Endothelial cell of umbilical vein (primary cell): ENCODE measurements around the gene ABTB1. TPM values are rescaled to one million over a fixed set of nuclear protein-coding genes. Genes with fewer than 3 reads are reported as not detected.

Source experiments
- BruUV-seq: library from RNA; stranded (reverse); fragments of 400-500 nt; replicated peaks from 2 replicates; lab custom pipeline; 2021; lab: Mats Ljungman, UMichigan
- CTCF ChIA-PET: fragments of 300-600, 350-600 bp; sonication (Branson Sonifier 250); formaldehyde crosslinking; loops from one replicate; lab custom pipeline; 2021; ENCODE audit warnings: antibody characterized with exemption, inconsistent platforms; lab: Charles Lee
- POLR2A ChIA-PET: fragments of 300-600, 350-600 bp; sonication (Branson Sonifier 250); formaldehyde crosslinking; loops from one replicate; lab custom pipeline; 2021; ENCODE audit warnings: antibody characterized with exemption, inconsistent platforms; lab: Charles Lee
- DNase-seq: peaks from one replicate; pipeline ENCODE4 v3.0.0-alpha.2; 2011; ENCODE audit warnings: low read depth, low spot score
- FAIRE-seq: peaks from 2 replicates; lab custom pipeline; 2011; peaks lifted over from hg19 to GRCh38; lab: Jason Lieb, UNC
- H2AFZ ChIP-seq: 2 replicates; pipeline ENCODE4 v1.6.0; 2012; ENCODE audit warnings: low read depth, low read length, control low read depth, inconsistent platforms
- H3K27ac ChIP-seq: 2 replicates; pipeline ENCODE4 v1.5.1; 2011; ENCODE audit warnings: low read depth, mild to moderate bottlenecking, control low read depth, low read length, moderate library complexity; ENCODE audit not compliant: insufficient read depth
- H3K27me3 ChIP-seq, 2 experiments: 2 replicates each; pipeline versions ENCODE4 v1.6.0 to v1.6.1; 2011; ENCODE audit warnings: low read length in 2 of 2, mixed read lengths in 1 of 2; ENCODE audit not compliant: control insufficient read depth in 2 of 2, insufficient read depth in 2 of 2
- H3K36me3 ChIP-seq, 2 experiments: 2 replicates in 1 of 2; 3 replicates in 1 of 2; pipeline ENCODE4 v1.5.1; 2011; ENCODE audit warnings: low read length in 2 of 2, mild to moderate bottlenecking in 1 of 2, moderate library complexity in 1 of 2; ENCODE audit not compliant: control insufficient read depth in 2 of 2, insufficient read depth in 2 of 2; ENCODE audit errors: extremely low read depth in 1 of 2
- H3K4me1 ChIP-seq: 3 replicates; pipeline ENCODE4 v1.5.1; 2011; ENCODE audit warnings: mild to moderate bottlenecking, low read length; ENCODE audit not compliant: control insufficient read depth, insufficient read depth; ENCODE audit errors: extremely low read depth
- H3K4me2 ChIP-seq: 2 replicates; pipeline ENCODE4 v1.6.1; 2011; ENCODE audit warnings: low read length, control low read depth, mixed read lengths; ENCODE audit not compliant: insufficient read depth
- H3K4me3 ChIP-seq, 3 experiments: fragments of 200-600 bp in 1 of 3; sonication (generic), shearing (Covaris generic) in 1 of 3; replicated peaks in 1 of 3; 2 replicates each; pipeline ENCODE4 v1.5.1; 2011 to 2016; ENCODE audit warnings: control low read depth in 3 of 3, low read length in 3 of 3, mild to moderate bottlenecking in 2 of 3, inconsistent platforms in 1 of 3, low read depth in 1 of 3, moderate library complexity in 1 of 3; ENCODE audit not compliant: insufficient read depth in 1 of 3
- H3K79me2 ChIP-seq: 2 replicates; pipeline ENCODE4 v1.6.0; 2012; ENCODE audit warnings: low read length, inconsistent platforms; ENCODE audit not compliant: control insufficient read depth, insufficient read depth
- H3K9ac ChIP-seq: replicated peaks from 2 replicates; pipeline ENCODE3; 2011; ENCODE audit warnings: low read length, control low read depth; ENCODE audit not compliant: insufficient read depth; ENCODE audit errors: extremely low read depth
- H3K9me1 ChIP-seq: replicated peaks from 3 replicates; pipeline ENCODE4 v1.6.0; 2011; ENCODE audit warnings: mild to moderate bottlenecking, low read length; ENCODE audit not compliant: control insufficient read depth, insufficient read depth; ENCODE audit errors: extremely low read depth
- H3K9me3 ChIP-seq: replicated peaks from 2 replicates; pipeline ENCODE4 v1.5.1; 2012; ENCODE audit warnings: low read length, inconsistent platforms; ENCODE audit not compliant: control insufficient read depth, insufficient read depth
- H4K20me1 ChIP-seq: replicated peaks from 2 replicates; pipeline ENCODE3; 2011; ENCODE audit warnings: mild to moderate bottlenecking, low read length; ENCODE audit not compliant: control insufficient read depth, insufficient read depth; ENCODE audit errors: extremely low read depth
- CTCF ChIP-seq, 2 donors: IDR thresholded peaks; 1 replicate in 1 of 2; 2 replicates in 1 of 2; pipeline ENCODE4 v1.5.1; 2011; ENCODE audit warnings: low read length in 2 of 2, mild to moderate bottlenecking in 2 of 2, moderate library complexity in 2 of 2, control low read depth in 1 of 2, inconsistent platforms in 1 of 2, low read depth in 1 of 2; ENCODE audit not compliant: insufficient read depth in 1 of 2; ENCODE audit errors: extremely low read depth in 1 of 2
- EZH2 ChIP-seq: IDR thresholded peaks from 2 replicates; pipeline ENCODE4 v1.6.1; 2012; ENCODE audit warnings: borderline replicate concordance, low read depth, mild to moderate bottlenecking, moderate library complexity, low read length, inconsistent platforms; ENCODE audit not compliant: severe bottlenecking
- FOS ChIP-seq: IDR thresholded peaks from 2 replicates; pipeline ENCODE4 v1.6.1; 2011; ENCODE audit warnings: mild to moderate bottlenecking, low read length, moderate library complexity, borderline replicate concordance; ENCODE audit not compliant: insufficient read depth
- GATA2 ChIP-seq: IDR thresholded peaks from 2 replicates; pipeline ENCODE4 v1.7.0; 2011; ENCODE audit warnings: low read depth, mild to moderate bottlenecking, moderate library complexity, mixed read lengths, low read length; ENCODE audit not compliant: insufficient read length, insufficient read depth
- JUN ChIP-seq: IDR thresholded peaks from 2 replicates; pipeline ENCODE4 v1.6.1; 2011; ENCODE audit warnings: borderline replicate concordance, low read depth; ENCODE audit not compliant: insufficient read length, insufficient read depth
- MAX ChIP-seq: IDR thresholded peaks from 2 replicates; pipeline ENCODE4 v1.6.1; 2011; ENCODE audit not compliant: insufficient read depth, insufficient read length
- MYC ChIP-seq: IDR thresholded peaks from one replicate; pipeline ENCODE4 v1.6.1; 2011; ENCODE audit warnings: mild to moderate bottlenecking, low read depth, low read length
- POLR2A ChIP-seq: IDR thresholded peaks from 2 replicates; pipeline ENCODE4 v1.6.1; 2012; ENCODE audit warnings: low read depth, mild to moderate bottlenecking, control low read depth, low read length
- POLR2AphosphoS5 ChIP-seq: IDR thresholded peaks from 2 replicates; pipeline ENCODE4 v1.6.1; 2012; ENCODE audit warnings: low read depth, mild to moderate bottlenecking, control low read depth, low read length, moderate library complexity; ENCODE audit not compliant: insufficient read depth
- dilution Hi-C: fragments of 300-500 bp; cut with MboI; formaldehyde crosslinking; loops from one replicate; pipeline ENCODE4 v1.15.0; 2019; ENCODE audit warnings: low sequenced_read_pairs; ENCODE audit not compliant: extremely low pct_ligation_motif_present
- intact Hi-C: fragments of 100-400 bp; cut with micrococcal nuclease; formaldehyde crosslinking; loops from one replicate; pipeline ENCODE4 v1.10.0; 2022
- polyA plus RNA-seq, 4 experiments: library from polyadenylated mRNA; depleted of rRNA in 3 of 4; stranded (reverse) in 3 of 4; unstranded in 1 of 4; fragments of >200 nt; gene quantifications; 2 replicates each; pipeline versions ENCODE4 v1.2.1 to v1.2.3, GENCODE V29; 2011 to 2012; ENCODE audit warnings: missing spikeins in 1 of 4
- total RNA-seq: library from RNA; stranded (reverse); gene quantifications from 2 replicates; pipeline ENCODE4 v1.2.3, GENCODE V29; 2021

Gene ABTB1
- total and polyA plus RNA-seq, 2 donors (not counting 3 experiments of a cell fraction or from before 2014, with no cell fraction given) = 15.2 to 25.1 TPM

- no peaks in the 10 kb centered on the region for H3K4me1 ChIP-seq
- H3K27me3 ChIP-seq = no peaks in the 10 kb centered on the region
- CTCF ChIA-PET = no interaction called here
- DNase-seq (no peak), FAIRE-seq (no peak)
- no peak overlapping the region for H3K9ac ChIP-seq
- H3K9me1 ChIP-seq = no peaks in the 10 kb centered on the region
- TF ChIP-seq POLR2A = no peak
- TF ChIP-seq MAX = no peak
- no peak for TF ChIP-seq MYC
- TF ChIP-seq EZH2 = no peak
- no peak for TF ChIP-seq FOS
- no peak overlapping the region for H3K27ac ChIP-seq
- H3K9me3 ChIP-seq = no peaks in the 10 kb centered on the region
- H3K4me2 ChIP-seq = no peak overlapping the region
- POLR2A ChIA-PET = no interaction called here
- intact Hi-C loops (no loop called here), dilution Hi-C loops (no loop called here)
- no peaks in the 10 kb centered on the region for H4K20me1 ChIP-seq
- no peaks in the 10 kb centered on the region for H3K79me2 ChIP-seq
- BruUV-seq = no TSS peak
- H2AFZ ChIP-seq = no peak overlapping the region
- H3K4me3 ChIP-seq = no peak overlapping the region
- H3K36me3 ChIP-seq = no peaks in the 10 kb centered on the region
Measured at GRCh38 chr3:127686512-127686894, 13.8 kb downstream of the ABTB1 start.

GRCh38 chr3:127687228-127687737 is 14.5 kb downstream of the ABTB1 start:
- H3K9ac ChIP-seq = no peak overlapping the region
- no peaks in the 10 kb centered on the region for H3K9me1 ChIP-seq
- H3K27ac ChIP-seq = no peak overlapping the region
- H3K4me3 ChIP-seq = no peak overlapping the region
- H2AFZ ChIP-seq = no peak overlapping the region
- DNase-seq (no peak), FAIRE-seq (no peak)
- no peaks in the 10 kb centered on the region for H3K4me1 ChIP-seq
- no peak for TF ChIP-seq FOS
- TF ChIP-seq CTCF (IDR thresholded peaks at IDR 0.05; ENCODE audit: extremely low read depth in 1 of 2, insufficient read depth in 1 of 2, low read depth in 1 of 2, low read length in 2 of 2) = no peak
- no peak for TF ChIP-seq GATA2
- no peak for TF ChIP-seq POLR2AphosphoS5
- TF ChIP-seq MAX = no peak
- no peak for TF ChIP-seq JUN
- no peak for TF ChIP-seq MYC
- dilution Hi-C loops = no loop called here
- no peaks in the 10 kb centered on the region for H3K9me3 ChIP-seq
- intact Hi-C loops = no loop called here
- no peak overlapping the region for H3K4me2 ChIP-seq
- H3K36me3 ChIP-seq = no peaks in the 10 kb centered on the region
- POLR2A ChIA-PET = no interaction called here
- H4K20me1 ChIP-seq = no peaks in the 10 kb centered on the region
- CTCF ChIA-PET = no interaction called here
- H3K27me3 ChIP-seq = no peaks in the 10 kb centered on the region
- BruUV-seq = no TSS peak
- no peaks in the 10 kb centered on the region for H3K79me2 ChIP-seq
